Glutamatergic neuron (in vitro differentiated cells): Measurements from ENCODE around the gene PIWIL4. TPM values are rescaled to one million over a fixed set of nuclear protein-coding genes. Genes with fewer than 3 reads are reported as not detected.

ENCODE experiments used
- DNase-seq: peaks from one replicate; pipeline ENCODE4 v3.0.0; 2022
- H3K27ac Mint-ChIP-seq: one replicate; pipeline ENCODE4 v1.8.0; 2020; ENCODE audit warnings: mild to moderate bottlenecking, mixed read lengths, inconsistent platforms; ENCODE audit not compliant: unreplicated experiment
- H3K27me3 Mint-ChIP-seq: one replicate; pipeline ENCODE4 v1.8.0; 2020; ENCODE audit warnings: mild to moderate bottlenecking, moderate library complexity, mixed read lengths, inconsistent platforms; ENCODE audit not compliant: unreplicated experiment
- H3K36me3 Mint-ChIP-seq: one replicate; pipeline ENCODE4 v1.8.0; 2020; ENCODE audit warnings: mild to moderate bottlenecking, mixed read lengths, inconsistent platforms; ENCODE audit not compliant: unreplicated experiment
- H3K4me1 Mint-ChIP-seq: one replicate; pipeline ENCODE4 v1.8.0; 2020; ENCODE audit warnings: mild to moderate bottlenecking, low read depth, mixed read lengths, inconsistent platforms; ENCODE audit not compliant: unreplicated experiment
- H3K4me3 Mint-ChIP-seq: one replicate; pipeline ENCODE4 v1.8.0; 2020; ENCODE audit warnings: mild to moderate bottlenecking, mixed read lengths, inconsistent platforms; ENCODE audit not compliant: unreplicated experiment
- H3K9me3 Mint-ChIP-seq: one replicate; pipeline ENCODE4 v1.8.0; 2020; ENCODE audit warnings: mild to moderate bottlenecking, moderate library complexity, mixed read lengths, inconsistent platforms; ENCODE audit not compliant: unreplicated experiment
- total RNA-seq: library from RNA; stranded (reverse); fragmentation: NEBNext Ultra II Directional; extraction: Animal tissue kit (Norgen Biotek cat#: 25700); gene quantifications from one replicate; pipeline ENCODE4 v1.2.1, GENCODE V29; 2021; ENCODE audit not compliant: unreplicated experiment
- TF ChIP-seq, protein P1 (sequence below): fragments of 200-600 bp; sonication (generic); IDR thresholded peaks from one replicate; pipeline ENCODE4 v1.5.0; 2021; ENCODE audit not compliant: partially characterized antibody, unreplicated experiment

Gene PIWIL4
- total RNA-seq, 1 donor from 2014 or later, result 0.69 TPM

DNA sequence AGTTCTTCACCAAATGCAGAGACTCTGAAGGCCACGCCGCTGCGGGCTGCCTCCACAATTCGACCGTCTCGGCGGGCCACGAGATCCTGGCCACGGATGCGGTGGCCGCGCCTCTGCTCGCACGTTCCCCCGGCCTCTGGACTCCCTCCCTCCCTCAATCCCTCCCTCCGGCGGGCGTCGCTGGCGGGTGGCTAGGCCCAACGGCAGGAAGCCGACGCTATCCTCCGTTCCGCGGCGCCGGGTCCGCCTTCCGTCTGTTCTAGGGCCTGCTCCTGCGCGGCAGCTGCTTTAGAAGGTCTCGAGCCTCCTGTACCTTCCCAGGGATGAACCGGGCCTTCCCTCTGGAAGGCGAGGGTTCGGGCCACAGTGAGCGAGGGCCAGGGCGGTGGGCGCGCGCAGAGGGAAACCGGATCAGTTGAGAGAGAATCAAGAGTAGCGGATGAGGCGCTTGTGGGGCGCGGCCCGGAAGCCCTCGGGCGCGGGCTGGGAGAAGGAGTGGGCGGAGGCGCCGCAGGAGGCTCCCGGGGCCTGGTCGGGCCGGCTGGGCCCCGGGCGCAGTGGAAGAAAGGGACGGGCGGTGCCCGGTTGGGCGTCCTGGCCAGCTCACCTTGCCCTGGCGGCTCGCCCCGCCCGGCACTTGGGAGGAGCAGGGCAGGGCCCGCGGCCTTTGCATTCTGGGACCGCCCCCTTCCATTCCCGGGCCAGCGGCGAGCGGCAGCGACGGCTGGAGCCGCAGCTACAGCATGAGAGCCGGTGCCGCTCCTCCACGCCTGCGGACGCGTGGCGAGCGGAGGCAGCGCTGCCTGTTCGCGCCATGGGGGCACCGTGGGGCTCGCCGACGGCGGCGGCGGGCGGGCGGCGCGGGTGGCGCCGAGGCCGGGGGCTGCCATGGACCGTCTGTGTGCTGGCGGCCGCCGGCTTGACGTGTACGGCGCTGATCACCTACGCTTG, 23.2 kb upstream of the PIWIL4 start, which contains the start of gene FUT4:
TSS of gene FUT4 (plus strand) at position 227 of the 951 bp plus-strand sequence. CDS start at position 440, 213 bp downstream.
- TF ChIP-seq, protein P1, sequence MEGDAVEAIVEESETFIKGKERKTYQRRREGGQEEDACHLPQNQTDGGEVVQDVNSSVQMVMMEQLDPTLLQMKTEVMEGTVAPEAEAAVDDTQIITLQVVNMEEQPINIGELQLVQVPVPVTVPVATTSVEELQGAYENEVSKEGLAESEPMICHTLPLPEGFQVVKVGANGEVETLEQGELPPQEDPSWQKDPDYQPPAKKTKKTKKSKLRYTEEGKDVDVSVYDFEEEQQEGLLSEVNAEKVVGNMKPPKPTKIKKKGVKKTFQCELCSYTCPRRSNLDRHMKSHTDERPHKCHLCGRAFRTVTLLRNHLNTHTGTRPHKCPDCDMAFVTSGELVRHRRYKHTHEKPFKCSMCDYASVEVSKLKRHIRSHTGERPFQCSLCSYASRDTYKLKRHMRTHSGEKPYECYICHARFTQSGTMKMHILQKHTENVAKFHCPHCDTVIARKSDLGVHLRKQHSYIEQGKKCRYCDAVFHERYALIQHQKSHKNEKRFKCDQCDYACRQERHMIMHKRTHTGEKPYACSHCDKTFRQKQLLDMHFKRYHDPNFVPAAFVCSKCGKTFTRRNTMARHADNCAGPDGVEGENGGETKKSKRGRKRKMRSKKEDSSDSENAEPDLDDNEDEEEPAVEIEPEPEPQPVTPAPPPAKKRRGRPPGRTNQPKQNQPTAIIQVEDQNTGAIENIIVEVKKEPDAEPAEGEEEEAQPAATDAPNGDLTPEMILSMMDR, result no peak
- Mint-ChIP-seq H3K4me1 (no peaks in the 10 kb centered on the region), H3K27me3 (peaks cover 10% of the 10 kb centered on the region), H3K9me3 (peaks cover 2% of the 10 kb centered on the region), H3K36me3 (no peaks in the 10 kb centered on the region), H3K27ac (peak within 1 kb of the TSS; percentile 96), H3K4me3 (peak within 1 kb of the TSS; percentile 97)
- peak; percentile 83 for DNase-seq

DNA sequence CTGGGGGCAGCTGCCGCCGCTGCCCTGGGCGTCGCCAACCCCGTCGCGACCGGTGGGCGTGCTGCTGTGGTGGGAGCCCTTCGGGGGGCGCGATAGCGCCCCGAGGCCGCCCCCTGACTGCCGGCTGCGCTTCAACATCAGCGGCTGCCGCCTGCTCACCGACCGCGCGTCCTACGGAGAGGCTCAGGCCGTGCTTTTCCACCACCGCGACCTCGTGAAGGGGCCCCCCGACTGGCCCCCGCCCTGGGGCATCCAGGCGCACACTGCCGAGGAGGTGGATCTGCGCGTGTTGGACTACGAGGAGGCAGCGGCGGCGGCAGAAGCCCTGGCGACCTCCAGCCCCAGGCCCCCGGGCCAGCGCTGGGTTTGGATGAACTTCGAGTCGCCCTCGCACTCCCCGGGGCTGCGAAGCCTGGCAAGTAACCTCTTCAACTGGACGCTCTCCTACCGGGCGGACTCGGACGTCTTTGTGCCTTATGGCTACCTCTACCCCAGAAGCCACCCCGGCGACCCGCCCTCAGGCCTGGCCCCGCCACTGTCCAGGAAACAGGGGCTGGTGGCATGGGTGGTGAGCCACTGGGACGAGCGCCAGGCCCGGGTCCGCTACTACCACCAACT, 22.4 kb upstream of the PIWIL4 start:
- Mint-ChIP-seq H3K36me3 (no peaks in the 10 kb centered on the region), H3K4me3 (peak overlapping the region; percentile 74), H3K9me3 (peaks cover 2% of the 10 kb centered on the region), H3K4me1 (no peaks in the 10 kb centered on the region), H3K27ac (no peak overlapping the region), H3K27me3 (peaks cover 10% of the 10 kb centered on the region)
- TF ChIP-seq, protein P1, result no peak
- DNase-seq, result peak; percentile 32

DNA sequence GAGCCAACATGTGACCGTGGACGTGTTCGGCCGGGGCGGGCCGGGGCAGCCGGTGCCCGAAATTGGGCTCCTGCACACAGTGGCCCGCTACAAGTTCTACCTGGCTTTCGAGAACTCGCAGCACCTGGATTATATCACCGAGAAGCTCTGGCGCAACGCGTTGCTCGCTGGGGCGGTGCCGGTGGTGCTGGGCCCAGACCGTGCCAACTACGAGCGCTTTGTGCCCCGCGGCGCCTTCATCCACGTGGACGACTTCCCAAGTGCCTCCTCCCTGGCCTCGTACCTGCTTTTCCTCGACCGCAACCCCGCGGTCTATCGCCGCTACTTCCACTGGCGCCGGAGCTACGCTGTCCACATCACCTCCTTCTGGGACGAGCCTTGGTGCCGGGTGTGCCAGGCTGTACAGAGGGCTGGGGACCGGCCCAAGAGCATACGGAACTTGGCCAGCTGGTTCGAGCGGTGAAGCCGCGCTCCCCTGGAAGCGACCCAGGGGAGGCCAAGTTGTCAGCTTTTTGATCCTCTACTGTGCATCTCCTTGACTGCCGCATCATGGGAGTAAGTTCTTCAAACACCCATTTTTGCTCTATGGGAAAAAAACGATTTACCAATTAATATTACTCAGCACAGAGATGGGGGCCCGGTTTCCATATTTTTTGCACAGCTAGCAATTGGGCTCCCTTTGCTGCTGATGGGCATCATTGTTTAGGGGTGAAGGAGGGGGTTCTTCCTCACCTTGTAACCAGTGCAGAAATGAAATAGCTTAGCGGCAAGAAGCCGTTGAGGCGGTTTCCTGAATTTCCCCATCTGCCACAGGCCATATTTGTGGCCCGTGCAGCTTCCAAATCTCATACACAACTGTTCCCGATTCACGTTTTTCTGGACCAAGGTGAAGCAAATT, 21.7 kb upstream of the PIWIL4 start:
- H3K27ac Mint-ChIP-seq, result no peak overlapping the region
- peaks cover 10% of the 10 kb centered on the region for H3K27me3 Mint-ChIP-seq
- no peak for DNase-seq
- peak overlapping the region; percentile 74 for H3K4me3 Mint-ChIP-seq
- peaks cover 2% of the 10 kb centered on the region for H3K9me3 Mint-ChIP-seq
- H3K4me1 Mint-ChIP-seq, result no peaks in the 10 kb centered on the region
- TF ChIP-seq, protein P1, result no peak
- no peaks in the 10 kb centered on the region for H3K36me3 Mint-ChIP-seq

DNA sequence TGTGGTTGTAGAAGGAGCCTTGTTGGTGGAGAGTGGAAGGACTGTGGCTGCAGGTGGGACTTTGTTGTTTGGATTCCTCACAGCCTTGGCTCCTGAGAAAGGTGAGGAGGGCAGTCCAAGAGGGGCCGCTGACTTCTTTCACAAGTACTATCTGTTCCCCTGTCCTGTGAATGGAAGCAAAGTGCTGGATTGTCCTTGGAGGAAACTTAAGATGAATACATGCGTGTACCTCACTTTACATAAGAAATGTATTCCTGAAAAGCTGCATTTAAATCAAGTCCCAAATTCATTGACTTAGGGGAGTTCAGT, 21.1 kb upstream of the PIWIL4 start:
- Mint-ChIP-seq H3K4me3 (no peak overlapping the region), H3K27me3 (peaks cover 10% of the 10 kb centered on the region), H3K4me1 (no peaks in the 10 kb centered on the region), H3K9me3 (peaks cover 2% of the 10 kb centered on the region), H3K27ac (no peak overlapping the region), H3K36me3 (no peaks in the 10 kb centered on the region)
- TF ChIP-seq, protein P1, result no peak
- no peak for DNase-seq
